IMR-90 (cell line): ENCODE data around the gene ITPKC. TPM values are rescaled to one million over a fixed set of nuclear protein-coding genes. Genes with fewer than 3 reads are reported as not detected.

Experiments used
- ATAC-seq: fragments of 200-7000 bp; cut with Tn5 transposase; 2 replicates; pipeline ENCODE4 v1.9.1; 2020; ENCODE audit warnings: low read depth, mild to moderate bottlenecking, moderate library complexity
- BruUV-seq: library from RNA; stranded (reverse); fragments of 400-500 nt; replicated peaks from 2 replicates; lab custom pipeline; 2021; lab: Mats Ljungman, UMichigan
- CTCF ChIA-PET: fragments of 300-600 bp; formaldehyde crosslinking; extraction: SDS; loops from one replicate; lab custom pipeline; 2021; ENCODE audit warnings: antibody characterized with exemption; lab: Yijun Ruan, JAX
- POLR2A ChIA-PET: fragments of 300-600 bp; sonication (Branson Sonifier 250); formaldehyde crosslinking; loops from one replicate; lab custom pipeline; 2022; ENCODE audit warnings: antibody characterized with exemption; ENCODE audit not compliant: unreplicated experiment; lab: Charles Lee
- DNase-seq: peaks from one replicate; pipeline ENCODE4 v3.0.0; 2013
- H2AFZ ChIP-seq: replicated peaks from 2 replicates; pipeline ENCODE3; 2013; ENCODE audit warnings: low read length, mild to moderate bottlenecking; ENCODE audit not compliant: poor library complexity
- H2AK5ac ChIP-seq: 2 replicates; pipeline ENCODE4 v1.6.1; 2013; ENCODE audit warnings: low read depth, low read length, inconsistent platforms
- H2AK9ac ChIP-seq: replicated peaks from 2 replicates; pipeline ENCODE3; 2013; ENCODE audit warnings: mild to moderate bottlenecking, low read depth, low read length, moderate library complexity; ENCODE audit not compliant: poor library complexity
- H2BK120ac ChIP-seq: 2 replicates; pipeline ENCODE4 v1.6.1; 2013; ENCODE audit warnings: low read depth, low read length, inconsistent platforms
- H2BK15ac ChIP-seq: 3 replicates; pipeline ENCODE4 v1.6.1; 2013; ENCODE audit warnings: low read depth, low read length, inconsistent platforms
- H2BK20ac ChIP-seq: 2 replicates; pipeline ENCODE4 v1.6.1; 2013; ENCODE audit warnings: low read depth, mild to moderate bottlenecking, inconsistent platforms, low read length, moderate library complexity
- H2BK5ac ChIP-seq: 2 replicates; pipeline ENCODE4 v1.6.1; 2013; ENCODE audit warnings: mild to moderate bottlenecking, low read depth, low read length, inconsistent platforms; ENCODE audit not compliant: poor library complexity, severe bottlenecking
- H3K14ac ChIP-seq: replicated peaks from 2 replicates; pipeline ENCODE4 v1.6.1; 2013; ENCODE audit warnings: low read depth, low read length, inconsistent platforms
- H3K18ac ChIP-seq: 2 replicates; pipeline ENCODE4 v1.6.1; 2013; ENCODE audit warnings: low read depth, low read length, control low read depth
- H3K23ac ChIP-seq: 2 replicates; pipeline ENCODE4 v1.6.1; 2013; ENCODE audit warnings: low read depth, low read length, inconsistent platforms
- H3K27ac ChIP-seq: 2 replicates; pipeline ENCODE4 v1.5.1; 2013; ENCODE audit warnings: mild to moderate bottlenecking, control low read depth, low read length; ENCODE audit not compliant: insufficient read depth
- H3K27me3 ChIP-seq: 2 replicates; pipeline ENCODE4 v1.6.1; 2013; ENCODE audit warnings: low read length; ENCODE audit not compliant: control insufficient read depth, insufficient read depth
- H3K36me3 ChIP-seq: 2 replicates; pipeline ENCODE4 v1.6.1; 2013; ENCODE audit warnings: low read length, mixed read lengths; ENCODE audit not compliant: control insufficient read depth, insufficient read depth
- H3K4ac ChIP-seq: 2 replicates; pipeline ENCODE4 v1.6.1; 2013; ENCODE audit warnings: low read depth, low read length, inconsistent platforms
- H3K4me1 ChIP-seq: 2 replicates; pipeline ENCODE4 v1.6.1; 2013; ENCODE audit warnings: low read length, mixed read lengths; ENCODE audit not compliant: control insufficient read depth, insufficient read depth
- H3K4me2 ChIP-seq: 2 replicates; pipeline ENCODE4 v1.6.1; 2013; ENCODE audit warnings: low read depth, mild to moderate bottlenecking, control low read depth, low read length, moderate library complexity
- H3K4me3 ChIP-seq: 2 replicates; pipeline ENCODE4 v1.5.1; 2013; ENCODE audit warnings: low read depth, mild to moderate bottlenecking, control low read depth, low read length, moderate library complexity; ENCODE audit not compliant: insufficient read depth
- H3K56ac ChIP-seq: 2 replicates; pipeline ENCODE4 v1.6.1; 2013; ENCODE audit warnings: low read length, inconsistent platforms; ENCODE audit not compliant: insufficient read depth; ENCODE audit errors: extremely low read depth
- H3K79me1 ChIP-seq, 2 experiments: 2 replicates each; pipeline ENCODE4 v1.6.1; 2013; ENCODE audit warnings: low read length in 2 of 2, inconsistent platforms in 1 of 2, low read depth in 1 of 2
- H3K9ac ChIP-seq: 2 replicates; pipeline ENCODE4 v1.6.1; 2013; ENCODE audit warnings: low read depth, low read length, control low read depth
- H3K9me1 ChIP-seq: 2 replicates; pipeline ENCODE4 v1.6.1; 2013; ENCODE audit warnings: low read length, inconsistent platforms; ENCODE audit not compliant: insufficient read depth
- H3K9me3 ChIP-seq: 2 replicates; pipeline ENCODE4 v1.6.1; 2013; ENCODE audit warnings: low read length; ENCODE audit not compliant: control insufficient read depth, insufficient read depth
- H4K20me1 ChIP-seq: 2 replicates; pipeline ENCODE4 v1.6.1; 2013; ENCODE audit warnings: low read length, inconsistent platforms; ENCODE audit not compliant: insufficient read depth
- H4K5ac ChIP-seq: 2 replicates; pipeline ENCODE4 v1.6.1; 2013; ENCODE audit warnings: mild to moderate bottlenecking, low read depth, low read length, control low read depth
- H4K8ac ChIP-seq, 2 experiments: 2 replicates each; pipeline ENCODE4 v1.6.1; 2013; ENCODE audit warnings: low read depth in 2 of 2, low read length in 2 of 2, control low read depth in 1 of 2, inconsistent platforms in 1 of 2
- H4K91ac ChIP-seq: 2 replicates; pipeline ENCODE4 v1.6.1; 2013; ENCODE audit warnings: low read depth, low read length, inconsistent platforms; ENCODE audit not compliant: insufficient read depth
- BHLHE40 ChIP-seq: fragments of 150-350 bp; IDR thresholded peaks from 2 replicates; pipeline ENCODE4 v1.6.1; 2016; ENCODE audit warnings: mild to moderate bottlenecking, low read depth, low read length
- CEBPB ChIP-seq: IDR thresholded peaks from 2 replicates; pipeline ENCODE4 v1.6.1; 2012; ENCODE audit warnings: low read depth, low read length, improper control_type of control experiment
- CHD1 ChIP-seq: IDR thresholded peaks from 2 replicates; pipeline ENCODE4 v1.6.1; 2012; ENCODE audit warnings: low read depth, low read length, improper control_type of control experiment
- FOS ChIP-seq: fragments of 150-350 bp; IDR thresholded peaks from 2 replicates; pipeline ENCODE4 v1.6.1; 2016; ENCODE audit warnings: low read depth, low read length
- MAZ ChIP-seq: IDR thresholded peaks from 2 replicates; pipeline ENCODE4 v1.6.1; 2012; ENCODE audit warnings: low read depth, mild to moderate bottlenecking, low read length, improper control_type of control experiment, moderate library complexity, borderline replicate concordance
- NFE2L2 ChIP-seq: fragments of 150-350 bp; IDR thresholded peaks from 2 replicates; pipeline ENCODE4 v1.6.1; 2016; ENCODE audit warnings: low read depth, mild to moderate bottlenecking, low read length
- RCOR1 ChIP-seq: IDR thresholded peaks from 2 replicates; pipeline ENCODE4 v1.6.1; 2012; ENCODE audit warnings: mild to moderate bottlenecking, low read length, improper control_type of control experiment; ENCODE audit not compliant: insufficient replicate concordance
- SMC3 ChIP-seq: fragments of 150-350 bp; IDR thresholded peaks from 2 replicates; pipeline ENCODE4 v1.6.1; 2016; ENCODE audit warnings: low read depth, mild to moderate bottlenecking, antibody characterized with exemption, low read length, moderate library complexity
- WGBS, 2 experiments: methylation state at CpG; one replicate each; pipeline versions ENCODE4 v1.1.5 to v1.1.7; 2013; ENCODE audit warnings: missing lambda C conversion rate in 2 of 2; ENCODE audit not compliant: insufficient read length in 1 of 2; ENCODE audit errors: extremely low coverage in 2 of 2; 5-methylcytosine and 5-hydroxymethylcytosine counted together
- dilution Hi-C: fragments of 300-500 bp; cut with HindIII; formaldehyde crosslinking; loops from one replicate; pipeline ENCODE4 v1.14.3; 2018; ENCODE audit warnings: low sequenced_read_pairs; ENCODE audit not compliant: unreplicated experiment
- in situ Hi-C: fragments of 300-500 bp; cut with MboI; formaldehyde crosslinking; loops from 3 replicates; pipeline ENCODE4 v1.14.3; 2019; ENCODE audit warnings: low sequenced_read_pairs, inconsistent platforms, mixed read lengths
- intact Hi-C: fragments of 100-400 bp; cut with micrococcal nuclease; formaldehyde crosslinking; loops from 2 replicates; pipeline ENCODE4 v1.10.0; 2022
- polyA plus RNA-seq, 3 experiments: library from polyadenylated mRNA; depleted of rRNA; stranded (reverse); fragments of >200 nt; gene quantifications; 2 replicates each; pipeline ENCODE4 v1.2.3, GENCODE V29; 2012; ENCODE audit warnings: low replicate concordance in 1 of 3
- total RNA-seq: library from RNA; depleted of rRNA; stranded (reverse); fragments of >200 nt; gene quantifications from 2 replicates; pipeline ENCODE4 v1.2.3, GENCODE V29; 2012
- TF ChIP-seq, protein P1 (sequence below): fragments of 150-350 bp; IDR thresholded peaks from 2 replicates; pipeline ENCODE4 v1.6.1; 2017; ENCODE audit warnings: mild to moderate bottlenecking, antibody characterized with exemption, low read length, low read depth

ITPKC gene
- total and polyA plus RNA-seq, 2 of the 4 experiments (the other 2 are of a cell fraction), result 7.7 to 9.4 TPM

- Histone ChIP-seq H2AK9ac (peak overlapping the region; percentile 2), H2BK120ac (no peak overlapping the region), H3K23ac (no peak overlapping the region), H4K20me1 (peaks cover 35% of the 10 kb centered on the region), H2AFZ (no peak overlapping the region), H3K18ac (no peak overlapping the region), H3K9ac (no peak overlapping the region), H4K91ac (no peak overlapping the region), H2BK15ac (no peak overlapping the region), H3K79me1 (peaks cover 27 to 59% of the 10 kb centered on the region in 2 experiments), H4K5ac (no peak overlapping the region), H3K9me3 (no peaks in the 10 kb centered on the region), H2AK5ac (no peak overlapping the region), H3K4me3 (no peak overlapping the region), H3K27ac (no peak overlapping the region), H3K9me1 (peaks cover 9% of the 10 kb centered on the region; the same call in 1 of the 2 replicates), H3K4me1 (peaks cover 2% of the 10 kb centered on the region; the same call in 1 of the 2 replicates), H3K36me3 (peaks cover 49% of the 10 kb centered on the region), H3K4me2 (no peak overlapping the region), H3K4ac (no peak overlapping the region), H4K8ac (no peak overlapping the region), H3K56ac (no peak overlapping the region), H3K27me3 (no peaks in the 10 kb centered on the region), H2BK20ac (no peak overlapping the region), H3K14ac (no peak overlapping the region), H2BK5ac (no peak overlapping the region)
- WGBS, 2 experiments, result no CpG with 5 or more reads among the region's 8 CpGs
- ATAC-seq, result no peak
- dilution Hi-C loops, result no loop called here
- in situ Hi-C loops, result no loop called here
- intact Hi-C loops, result no loop called here
- TF ChIP-seq CHD1 (no peak), CEBPB (no peak), MAZ (no peak), SMC3 (no peak), BHLHE40 (no peak), FOS (no peak), NFE2L2 (no peak), RCOR1 (no peak)
- TF ChIP-seq, protein P1, sequence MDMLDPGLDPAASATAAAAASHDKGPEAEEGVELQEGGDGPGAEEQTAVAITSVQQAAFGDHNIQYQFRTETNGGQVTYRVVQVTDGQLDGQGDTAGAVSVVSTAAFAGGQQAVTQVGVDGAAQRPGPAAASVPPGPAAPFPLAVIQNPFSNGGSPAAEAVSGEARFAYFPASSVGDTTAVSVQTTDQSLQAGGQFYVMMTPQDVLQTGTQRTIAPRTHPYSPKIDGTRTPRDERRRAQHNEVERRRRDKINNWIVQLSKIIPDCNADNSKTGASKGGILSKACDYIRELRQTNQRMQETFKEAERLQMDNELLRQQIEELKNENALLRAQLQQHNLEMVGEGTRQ, result no peak
- DNase-seq, result no peak
- no TSS peak for BruUV-seq
- ChIA-PET CTCF (no interaction called here), POLR2A (interaction anchor here (0.6 kb wide), 1 partner anchor 37 kb away, joined by 5 read pairs; no protein-coding TSS in a partner anchor)
These were observed 38.9 kb downstream of the ITPKC start for GRCh38 chr19:40755791-40756190.
